SK-N-SH (cell line): Measurements from ENCODE around the gene CUEDC1. TPM values are rescaled to one million over a fixed set of nuclear protein-coding genes. Genes with fewer than 3 reads are reported as not detected.

Experiments
- CTCF ChIA-PET: fragments of 300-600, 350-600 bp; formaldehyde crosslinking; extraction: SDS; loops from one replicate; lab custom pipeline; 2021; lab: Yijun Ruan, JAX
- POLR2A ChIA-PET: fragments of 350-600 bp; sonication (Branson Sonifier 250); formaldehyde crosslinking; extraction: SDS; loops from one replicate; lab custom pipeline; 2020; ENCODE audit warnings: antibody characterized with exemption, inconsistent platforms; lab: Yijun Ruan, JAX
- DNase-seq: peaks from one replicate; pipeline ENCODE4 v3.0.0; 2012
- H2AFZ ChIP-seq: fragments of 200-600 bp; sonication (generic); 2 replicates; pipeline ENCODE4 v1.8.1; 2016; ENCODE audit warnings: antibody characterized with exemption, mild to moderate bottlenecking, low read depth
- H3F3A ChIP-seq: fragments of 200-600 bp; sonication (generic); replicated peaks from 2 replicates; pipeline ENCODE3; 2016; ENCODE audit warnings: antibody characterized with exemption, mild to moderate bottlenecking; ENCODE audit not compliant: insufficient read depth
- H3K27ac ChIP-seq, 2 experiments: fragments of 200-500 bp in 1 of 2; fragments of 200-600 bp in 1 of 2; sonication (Bioruptor generic) in 1 of 2; sonication (generic), shearing (Covaris generic) in 1 of 2; 2 replicates each; pipeline versions ENCODE4 v1.5.1 to v1.6.1; 2014 to 2016; ENCODE audit warnings: low read depth in 2 of 2, inconsistent platforms in 1 of 2, low read length in 1 of 2, mild to moderate bottlenecking in 1 of 2, mixed read lengths in 1 of 2
- H3K27me3 ChIP-seq: fragments of 200-600 bp; sonication (generic), shearing (Covaris generic); 2 replicates; pipeline ENCODE4 v1.6.1; 2016; ENCODE audit warnings: mixed run types; ENCODE audit not compliant: insufficient read depth
- H3K36me3 ChIP-seq, 2 experiments: fragments of 200-500 bp in 1 of 2; fragments of 200-600 bp in 1 of 2; sonication (Bioruptor generic) in 1 of 2; sonication (generic) in 1 of 2; replicated peaks in 1 of 2; 2 replicates each; pipeline versions ENCODE3 to v1.5.1; 2014 to 2016; ENCODE audit warnings: low read length in 1 of 2, mild to moderate bottlenecking in 1 of 2; ENCODE audit not compliant: insufficient read depth in 2 of 2, control insufficient read depth in 1 of 2
- H3K4me1 ChIP-seq, 2 experiments: fragments of 200-500 bp in 1 of 2; fragments of 200-600 bp in 1 of 2; sonication (Bioruptor generic) in 1 of 2; sonication (generic), shearing (Covaris generic) in 1 of 2; 2 replicates each; pipeline versions ENCODE4 v1.5.1 to v1.6.1; 2014 to 2016; ENCODE audit warnings: low read depth in 1 of 2, low read length in 1 of 2, mixed run types in 1 of 2; ENCODE audit not compliant: insufficient read depth in 2 of 2, control insufficient read depth in 1 of 2
- H3K4me2 ChIP-seq: fragments of 200-600 bp; sonication (generic), shearing (Covaris generic); 2 replicates; pipeline ENCODE4 v1.6.1; 2017; ENCODE audit warnings: mixed run types
- H3K4me3 ChIP-seq, 2 experiments: fragments of 200-500 bp in 1 of 2; fragments of 200-600 bp in 1 of 2; sonication (Bioruptor generic) in 1 of 2; sonication (generic), shearing (Covaris generic) in 1 of 2; 2 replicates each; pipeline versions ENCODE4 v1.5.1 to v1.8.1; 2014 to 2016; ENCODE audit warnings: low read depth in 2 of 2, inconsistent platforms in 1 of 2, low read length in 1 of 2, mild to moderate bottlenecking in 1 of 2, mixed read lengths in 1 of 2, moderate library complexity in 1 of 2
- H3K79me2 ChIP-seq: fragments of 200-600 bp; sonication (generic); 2 replicates; pipeline ENCODE4 v1.8.1; 2017; ENCODE audit warnings: mild to moderate bottlenecking; ENCODE audit not compliant: insufficient read depth
- H3K9ac ChIP-seq: fragments of 200-600 bp; sonication (generic); 2 replicates; pipeline ENCODE4 v1.6.1; 2017; ENCODE audit warnings: mixed run types
- H3K9me2 ChIP-seq: fragments of 200-600 bp; sonication (generic); 2 replicates; pipeline ENCODE4 v1.6.1; 2017; ENCODE audit warnings: mixed run types
- H3K9me3 ChIP-seq: fragments of 200-600 bp; sonication (generic); 2 replicates; pipeline ENCODE4 v1.6.1; 2017; ENCODE audit warnings: mixed run types, mild to moderate bottlenecking, moderate library complexity
- H4K20me1 ChIP-seq: fragments of 200-600 bp; sonication (generic); 2 replicates; pipeline ENCODE4 v1.6.1; 2017; ENCODE audit warnings: mild to moderate bottlenecking, mixed run types; ENCODE audit not compliant: insufficient read depth
- CTCF ChIP-seq: fragments of 200-600 bp; sonication (generic); IDR thresholded peaks from 2 replicates; pipeline ENCODE4 v1.6.1; 2017; ENCODE audit warnings: antibody characterized with exemption, mild to moderate bottlenecking, moderate library complexity
- FOXJ3 ChIP-seq: sonication (generic); formaldehyde crosslinking; IDR thresholded peaks from 2 replicates; pipeline ENCODE4 v1.5.1; 2020; ENCODE audit warnings: mild to moderate bottlenecking, missing genetic modification reagents
- JUND ChIP-seq: IDR thresholded peaks from 2 replicates; pipeline ENCODE4 v1.4.0; 2012
- MAX ChIP-seq: IDR thresholded peaks from 2 replicates; pipeline ENCODE4 v1.4.0; 2012; ENCODE audit warnings: low read depth
- MEF2A ChIP-seq: IDR thresholded peaks from 2 replicates; pipeline ENCODE4 v1.4.0; 2012; ENCODE audit warnings: low read depth, borderline replicate concordance
- MXI1 ChIP-seq: IDR thresholded peaks from 2 replicates; pipeline ENCODE4 v1.6.1; 2012; ENCODE audit warnings: mild to moderate bottlenecking, low read depth, low read length, improper control_type of control experiment
- PBX3 ChIP-seq: IDR thresholded peaks from 2 replicates; pipeline ENCODE4; 2012
- RAD21 ChIP-seq: IDR thresholded peaks from 2 replicates; pipeline ENCODE4 v1.6.1; 2012; ENCODE audit warnings: mild to moderate bottlenecking, low read length
- REST ChIP-seq: IDR thresholded peaks from 2 replicates; pipeline ENCODE4 v1.6.1; 2012; ENCODE audit warnings: mild to moderate bottlenecking, low read depth, low read length, moderate library complexity
- RXRA ChIP-seq: IDR thresholded peaks from 2 replicates; pipeline ENCODE4 v1.4.0; 2012; ENCODE audit warnings: low read depth, mild to moderate bottlenecking, borderline replicate concordance
- SIN3A ChIP-seq: IDR thresholded peaks from 2 replicates; pipeline ENCODE4 v1.6.1; 2012; ENCODE audit warnings: low read depth, mild to moderate bottlenecking, low read length, moderate library complexity, borderline replicate concordance
- USF2 ChIP-seq: fragments of 150-350 bp; IDR thresholded peaks from 2 replicates; pipeline ENCODE4 v1.6.1; 2017; ENCODE audit warnings: antibody characterized with exemption, low read length, low read depth, borderline replicate concordance
- YY1 ChIP-seq: IDR thresholded peaks from 2 replicates; pipeline ENCODE4 v1.4.0; 2012; ENCODE audit warnings: low read depth, mild to moderate bottlenecking
- WGBS: methylation state at CpG from one replicate; pipeline ENCODE4 v1.1.6; 2017; ENCODE audit warnings: low lambda C conversion rate; 5-methylcytosine and 5-hydroxymethylcytosine counted together
- polyA plus RNA-seq, 3 experiments: library from polyadenylated mRNA; depleted of rRNA; stranded (reverse); fragments of >200 nt; gene quantifications; 2 replicates each; pipeline ENCODE4 v1.2.3, GENCODE V29; 2012

Gene CUEDC1
- polyA plus RNA-seq, 1 of the 3 experiments (the other 2 are of a cell fraction): 58.9 TPM

- no peak overlapping the region for H3K27ac ChIP-seq
- H3K9ac ChIP-seq: no peak overlapping the region
- no peaks in the 10 kb centered on the region for H3K9me3 ChIP-seq
- no peak for TF ChIP-seq PBX3
- TF ChIP-seq MAX: no peak
- TF ChIP-seq SIN3A: no peak
- TF ChIP-seq MXI1: no peak
- no peak for TF ChIP-seq FOXJ3 (CRISPR knock-in tag)
- TF ChIP-seq RAD21: no peak
- no peak for TF ChIP-seq USF2
- no peak for TF ChIP-seq JUND
- TF ChIP-seq RXRA: no peak
- no peak for TF ChIP-seq REST
- no peak for TF ChIP-seq YY1
- no peak for TF ChIP-seq CTCF
- TF ChIP-seq MEF2A: no peak
- H3K79me2 ChIP-seq: peaks cover 27% of the 10 kb centered on the region
- DNase-seq: no peak
- no peaks in the 10 kb centered on the region for H4K20me1 ChIP-seq
- H3K4me2 ChIP-seq: no peak overlapping the region
- no peak overlapping the region for H2AFZ ChIP-seq
- ChIA-PET POLR2A (no interaction called here), CTCF (interaction anchor here (1.2 kb wide), 1 partner anchor 22 kb away, joined by 3 read pairs; no protein-coding TSS in a partner anchor)
- no peaks in the 10 kb centered on the region for H3K9me2 ChIP-seq
- 100% methylated on average over 3 of the region's 3 CpGs for WGBS
- peaks cover 19 to 20% of the 10 kb centered on the region in 2 experiments; a peak in 3 of 4 replicates for H3K4me1 ChIP-seq
- no peaks in the 10 kb centered on the region for H3K27me3 ChIP-seq
- peaks cover under 1% of the 10 kb centered on the region for H3F3A ChIP-seq
- H3K36me3 ChIP-seq: no peaks in the 10 kb centered on the region
- no peak overlapping the region for H3K4me3 ChIP-seq
Measured at GRCh38 chr17:57957886-57958285, 2.7 kb upstream of the CUEDC1 start.
